H9 (cell line): ENCODE measurements around the gene AURKA. TPM values are rescaled to one million over a fixed set of nuclear protein-coding genes. Genes with fewer than 3 reads are reported as not detected.

Experiments
- DNase-seq: peaks from one replicate; pipeline ENCODE4 v3.0.0-alpha.2; 2017
- H2AFZ ChIP-seq: one replicate; pipeline ENCODE4 v1.6.1; 2013; ENCODE audit warnings: mild to moderate bottlenecking, low read length, control low read depth, moderate library complexity
- H2AK5ac ChIP-seq: 2 replicates; pipeline ENCODE4 v1.6.1; 2013; ENCODE audit warnings: low read length, control low read depth, mixed read lengths; ENCODE audit not compliant: insufficient read length
- H2BK120ac ChIP-seq: one replicate; pipeline ENCODE4 v1.6.1; 2013; ENCODE audit warnings: low read depth, mild to moderate bottlenecking, low read length, control low read depth, inconsistent platforms; ENCODE audit not compliant: poor library complexity, severe bottlenecking
- H2BK12ac ChIP-seq: 2 replicates; pipeline ENCODE4 v1.6.1; 2013; ENCODE audit warnings: low read length, control low read depth, mixed read lengths, low read depth; ENCODE audit not compliant: insufficient read length
- H2BK15ac ChIP-seq: 2 replicates; pipeline ENCODE4 v1.6.1; 2013; ENCODE audit warnings: low read depth, low read length, control low read depth
- H2BK20ac ChIP-seq: one replicate; pipeline ENCODE4 v1.6.1; 2013; ENCODE audit warnings: low read depth, mild to moderate bottlenecking, low read length, control low read depth, inconsistent platforms; ENCODE audit not compliant: poor library complexity, severe bottlenecking
- H2BK5ac ChIP-seq: 2 replicates; pipeline ENCODE4 v1.6.1; 2013; ENCODE audit warnings: low read length, control low read depth, mixed read lengths; ENCODE audit not compliant: insufficient read length
- H3K14ac ChIP-seq: 2 replicates; pipeline ENCODE4 v1.6.1; 2013; ENCODE audit warnings: low read length, control low read depth; ENCODE audit not compliant: insufficient read depth
- H3K18ac ChIP-seq: 2 replicates; pipeline ENCODE4 v1.6.1; 2013; ENCODE audit warnings: low read depth, mild to moderate bottlenecking, mixed read lengths, low read length, control low read depth; ENCODE audit not compliant: insufficient read length
- H3K23ac ChIP-seq: 2 replicates; pipeline ENCODE4 v1.6.1; 2013; ENCODE audit warnings: low read length, control low read depth, mixed read lengths, low read depth; ENCODE audit not compliant: insufficient read length
- H3K23me2 ChIP-seq: 2 replicates; pipeline ENCODE4 v1.6.1; 2013; ENCODE audit warnings: low read depth, mild to moderate bottlenecking, mixed read lengths, low read length, control low read depth; ENCODE audit not compliant: insufficient read length, poor library complexity, severe bottlenecking
- H3K27ac ChIP-seq: 2 replicates; pipeline ENCODE4 v1.5.1; 2013; ENCODE audit warnings: low read length, control low read depth, mixed read lengths, low read depth; ENCODE audit not compliant: insufficient read length
- H3K27me3 ChIP-seq: 2 replicates; pipeline ENCODE4 v1.6.1; 2013; ENCODE audit warnings: low read length, control low read depth, inconsistent platforms; ENCODE audit not compliant: insufficient read depth
- H3K4ac ChIP-seq: 2 replicates; pipeline ENCODE4 v1.6.1; 2013; ENCODE audit warnings: low read depth, mild to moderate bottlenecking, control low read depth, inconsistent platforms, low read length, moderate library complexity
- H3K4me1 ChIP-seq: 2 replicates; pipeline ENCODE4 v1.6.1; 2013; ENCODE audit warnings: low read length, control low read depth, inconsistent platforms; ENCODE audit not compliant: insufficient read depth
- H3K4me2 ChIP-seq: 2 replicates; pipeline ENCODE4 v1.6.1; 2013; ENCODE audit warnings: low read length, control low read depth, mixed read lengths; ENCODE audit not compliant: insufficient read length, insufficient read depth
- H3K56ac ChIP-seq: 2 replicates; pipeline ENCODE4 v1.6.1; 2013; ENCODE audit warnings: low read depth, mild to moderate bottlenecking, mixed read lengths, low read length, control low read depth; ENCODE audit not compliant: insufficient read length
- H3K79me1 ChIP-seq: 2 replicates; pipeline ENCODE4 v1.6.1; 2013; ENCODE audit warnings: low read depth, mild to moderate bottlenecking, moderate library complexity, low read length, control low read depth, inconsistent platforms; ENCODE audit not compliant: insufficient read depth, poor library complexity, severe bottlenecking
- H3K79me2 ChIP-seq: 2 replicates; pipeline ENCODE4 v1.6.1; 2013; ENCODE audit warnings: low read length, control low read depth, inconsistent platforms; ENCODE audit not compliant: insufficient read depth
- H3K9ac ChIP-seq: 2 replicates; pipeline ENCODE4 v1.6.1; 2013; ENCODE audit warnings: low read length, control low read depth, mixed read lengths; ENCODE audit not compliant: insufficient read length; ENCODE audit errors: extremely low read depth
- H3K9me3 ChIP-seq: one replicate; pipeline ENCODE4 v1.6.1; 2013; ENCODE audit warnings: low read depth, low read length, inconsistent platforms; ENCODE audit not compliant: control insufficient read depth
- H3T11ph ChIP-seq: one replicate; pipeline ENCODE4 v1.6.1; 2013; ENCODE audit warnings: mild to moderate bottlenecking, low read length, control low read depth, inconsistent platforms
- H4K20me1 ChIP-seq: one replicate; pipeline ENCODE4 v1.6.1; 2013; ENCODE audit not compliant: control insufficient read depth, insufficient read length, insufficient read depth
- H4K5ac ChIP-seq: 2 replicates; pipeline ENCODE4 v1.6.1; 2013; ENCODE audit warnings: low read depth, mild to moderate bottlenecking, mixed read lengths, low read length, control low read depth; ENCODE audit not compliant: insufficient read length
- H4K8ac ChIP-seq: replicated peaks from 2 replicates; pipeline ENCODE4 v1.6.1; 2013; ENCODE audit warnings: low read length, control low read depth, mixed read lengths, low read depth; ENCODE audit not compliant: insufficient read length
- H4K91ac ChIP-seq: 2 replicates; pipeline ENCODE4 v1.6.1; 2013; ENCODE audit warnings: low read depth, mild to moderate bottlenecking, moderate library complexity, mixed read lengths, low read length, control low read depth; ENCODE audit not compliant: insufficient read length
- H3K27ac Mint-ChIP-seq, 3 experiments: 2 replicates in 2 of 3; 3 replicates in 1 of 3; pipeline ENCODE4 v1.8.0; 2020 to 2021; ENCODE audit warnings: mixed read lengths in 3 of 3, mild to moderate bottlenecking in 1 of 3, moderate library complexity in 1 of 3
- H3K27me3 Mint-ChIP-seq: 2 replicates; pipeline ENCODE4 v1.8.0; 2021; ENCODE audit warnings: low read depth, mild to moderate bottlenecking, moderate library complexity, mixed read lengths
- H3K36me3 Mint-ChIP-seq, 3 experiments: 2 replicates in 2 of 3; 3 replicates in 1 of 3; pipeline ENCODE4 v1.8.0; 2020 to 2021; ENCODE audit warnings: low read depth in 3 of 3, mixed read lengths in 3 of 3; ENCODE audit not compliant: insufficient read depth in 1 of 3
- H3K4me1 Mint-ChIP-seq, 2 experiments: 2 replicates each; pipeline ENCODE4 v1.8.0; 2020; ENCODE audit warnings: mixed read lengths in 2 of 2
- H3K4me3 Mint-ChIP-seq, 2 experiments: 2 replicates in 1 of 2; 3 replicates in 1 of 2; pipeline ENCODE4 v1.8.0; 2020 to 2021; ENCODE audit warnings: mild to moderate bottlenecking in 2 of 2, mixed read lengths in 2 of 2, moderate library complexity in 1 of 2
- H3K9me3 Mint-ChIP-seq, 2 experiments: 2 replicates in 1 of 2; 3 replicates in 1 of 2; pipeline ENCODE4 v1.8.0; 2020; ENCODE audit warnings: mild to moderate bottlenecking in 2 of 2, mixed read lengths in 2 of 2, moderate library complexity in 1 of 2
- CTCF ChIP-seq: fragments of 200-600 bp; sonication (generic); conservative IDR thresholded peaks from 3 replicates; pipeline ENCODE4 v1.8.0; 2021; ENCODE audit warnings: antibody characterized with exemption, mild to moderate bottlenecking
- WGBS: extraction: QIAGEN DNeasy Blood & Tissue Kit; methylation state at CpG from one replicate; pipeline ENCODE4 v1.1.7; 2013; ENCODE audit warnings: missing lambda C conversion rate, low lambda C conversion rate, mixed read lengths; ENCODE audit not compliant: insufficient read length; ENCODE audit errors: extremely low coverage; 5-methylcytosine and 5-hydroxymethylcytosine counted together
- total RNA-seq: library from RNA; stranded (reverse); gene quantifications from 2 replicates; pipeline ENCODE4 v1.2.1, GENCODE V29; 2021

Gene AURKA
- total RNA-seq, 1 experiment from 2014 or later = 86.8 TPM

GRCh38 chr20:56429941-56430340 lies 37.9 kb upstream of the AURKA start:
- TF ChIP-seq CTCF = no peak
- Histone ChIP-seq H4K5ac (no peak overlapping the region), H3K23ac (no peak overlapping the region), H3K9me3 (no peaks in the 10 kb centered on the region), H2BK5ac (no peak overlapping the region), H2AK5ac (no peak overlapping the region), H3K27me3 (peaks cover 2% of the 10 kb centered on the region; the same call in 1 of the 2 replicates), H3K14ac (no peak overlapping the region), H3K79me1 (no peaks in the 10 kb centered on the region), H3K4me2 (no peak overlapping the region), H3K4me1 (no peaks in the 10 kb centered on the region), H3K27ac (no peak overlapping the region), H3T11ph (no peak overlapping the region), H3K23me2 (no peaks in the 10 kb centered on the region), H3K9ac (no peak overlapping the region), H4K91ac (no peak overlapping the region), H4K8ac (no peak overlapping the region), H4K20me1 (no peaks in the 10 kb centered on the region), H3K4ac (no peak overlapping the region), H2AFZ (no peak overlapping the region), H3K18ac (no peak overlapping the region), H2BK15ac (no peak overlapping the region), H2BK120ac (no peak overlapping the region), H2BK12ac (no peak overlapping the region), H3K56ac (no peak overlapping the region), H3K79me2 (no peaks in the 10 kb centered on the region), H2BK20ac (no peak overlapping the region)
- Mint-ChIP-seq H3K4me3 (no peak overlapping the region), H3K9me3 (no peaks in the 10 kb centered on the region), H3K27me3 (peaks cover 50% of the 10 kb centered on the region), H3K27ac (no peak overlapping the region), H3K36me3 (no peaks in the 10 kb centered on the region), H3K4me1 (no peaks in the 10 kb centered on the region)
- no CpG with 5 or more reads among the region's 4 CpGs for WGBS
- no peak for DNase-seq
